Neuron (in vitro differentiated cells): ENCODE results near the gene PFKFB2.

ENCODE experiments used
- H2AFZ ChIP-seq: one replicate; pipeline ENCODE4 v1.6.1; 2013; ENCODE audit warnings: low read depth, mild to moderate bottlenecking, inconsistent platforms, low read length, moderate library complexity
- H3K27me3 ChIP-seq: one replicate; pipeline ENCODE4 v1.6.1; 2013; ENCODE audit warnings: low read length; ENCODE audit not compliant: insufficient read depth
- H3K36me3 ChIP-seq: one replicate; pipeline ENCODE4 v1.6.1; 2013; ENCODE audit warnings: low read length; ENCODE audit not compliant: insufficient read depth
- H3K4me1 ChIP-seq: one replicate; pipeline ENCODE4 v1.6.1; 2013; ENCODE audit warnings: low read length; ENCODE audit not compliant: insufficient read depth
- H3K4me3 ChIP-seq: 2 replicates; pipeline ENCODE4 v1.5.1; 2013; ENCODE audit warnings: mild to moderate bottlenecking, low read length, moderate library complexity
- H3K9me3 ChIP-seq: one replicate; pipeline ENCODE4 v1.6.1; 2013; ENCODE audit warnings: low read length

PFKFB2 gene

GRCh38 chr1:207081806-207082205, 28.7 kb downstream of the PFKFB2 start:
- H3K27me3 ChIP-seq, result no peaks in the 10 kb centered on the region
- H2AFZ ChIP-seq, result no peak overlapping the region
- H3K36me3 ChIP-seq, result no peaks in the 10 kb centered on the region
- H3K4me3 ChIP-seq, result no peak overlapping the region
- H3K9me3 ChIP-seq, result no peaks in the 10 kb centered on the region
- no peaks in the 10 kb centered on the region for H3K4me1 ChIP-seq

GRCh38 chr1:207084232-207084631, 31.2 kb downstream of the PFKFB2 start:
- H3K36me3 ChIP-seq, result no peaks in the 10 kb centered on the region
- no peak overlapping the region for H2AFZ ChIP-seq
- H3K4me1 ChIP-seq, result no peaks in the 10 kb centered on the region
- H3K9me3 ChIP-seq, result no peaks in the 10 kb centered on the region
- H3K27me3 ChIP-seq, result peaks cover 5% of the 10 kb centered on the region
- no peak overlapping the region for H3K4me3 ChIP-seq

- Histone ChIP-seq H3K9me3 (no peaks in the 10 kb centered on the region), H3K27me3 (peaks cover 5% of the 10 kb centered on the region), H2AFZ (no peak overlapping the region), H3K4me1 (no peaks in the 10 kb centered on the region), H3K36me3 (no peaks in the 10 kb centered on the region), H3K4me3 (no peak overlapping the region)
Observed at GRCh38 chr1:207084701-207085180, 31.7 kb downstream of the PFKFB2 start.

GRCh38 chr1:207085887-207086286, 32.8 kb downstream of the PFKFB2 start:
- Histone ChIP-seq H3K4me3 (no peak overlapping the region), H2AFZ (no peak overlapping the region), H3K4me1 (no peaks in the 10 kb centered on the region), H3K9me3 (no peaks in the 10 kb centered on the region), H3K36me3 (no peaks in the 10 kb centered on the region), H3K27me3 (peaks cover 5% of the 10 kb centered on the region)

GRCh38 chr1:207088161-207088560, 35.1 kb downstream of the PFKFB2 start:
- Histone ChIP-seq H2AFZ (no peak overlapping the region), H3K27me3 (peaks cover 9% of the 10 kb centered on the region), H3K4me3 (no peak overlapping the region), H3K9me3 (no peaks in the 10 kb centered on the region), H3K4me1 (no peaks in the 10 kb centered on the region), H3K36me3 (no peaks in the 10 kb centered on the region)

GRCh38 chr1:207088701-207089626, 35.9 kb downstream of the PFKFB2 start, which contains the start of gene C4BPB:
C4BPB (plus strand) TSS chr1:207088860; CDS start chr1:207089532, 672 bp downstream.
- H3K4me3 ChIP-seq, result no peak within 1 kb of the TSS
- H3K9me3 ChIP-seq, result no peaks in the 10 kb centered on the region

GRCh38 chr1:207089627-207090355, 36.7 kb downstream of the PFKFB2 start:
- H3K9me3 ChIP-seq, result no peaks in the 10 kb centered on the region
- no peak overlapping the region for H2AFZ ChIP-seq
- H3K4me3 ChIP-seq, result no peak overlapping the region
- H3K36me3 ChIP-seq, result no peaks in the 10 kb centered on the region
- H3K27me3 ChIP-seq, result peaks cover 9% of the 10 kb centered on the region
- no peaks in the 10 kb centered on the region for H3K4me1 ChIP-seq

More at GRCh38 chr1:207088701-207089626, 35.9 kb downstream of the PFKFB2 start, which contains the start of gene C4BPB:
- Histone ChIP-seq H2AFZ (no peak within 1 kb of the TSS), H3K36me3 (no peaks in the 10 kb centered on the region), H3K27me3 (peaks cover 9% of the 10 kb centered on the region), H3K4me1 (no peaks in the 10 kb centered on the region)

GRCh38 chr1:207091200-207091908, 38.3 kb downstream of the PFKFB2 start:
- Histone ChIP-seq H3K4me3 (no peak overlapping the region), H3K27me3 (peaks cover 9% of the 10 kb centered on the region), H3K9me3 (no peaks in the 10 kb centered on the region), H2AFZ (no peak overlapping the region), H3K4me1 (no peaks in the 10 kb centered on the region), H3K36me3 (no peaks in the 10 kb centered on the region)

- Histone ChIP-seq H2AFZ (no peak overlapping the region), H3K36me3 (no peaks in the 10 kb centered on the region), H3K27me3 (peaks cover 4% of the 10 kb centered on the region), H3K9me3 (no peaks in the 10 kb centered on the region), H3K4me1 (no peaks in the 10 kb centered on the region), H3K4me3 (no peak overlapping the region)
Observed at GRCh38 chr1:207093944-207094343, 40.9 kb downstream of the PFKFB2 start.

GRCh38 chr1:207097871-207098324, 44.8 kb downstream of the PFKFB2 start:
- no peaks in the 10 kb centered on the region for H3K4me1 ChIP-seq
- H2AFZ ChIP-seq, result no peak overlapping the region
- peaks cover 3% of the 10 kb centered on the region for H3K9me3 ChIP-seq
- no peaks in the 10 kb centered on the region for H3K36me3 ChIP-seq
- H3K4me3 ChIP-seq, result no peak overlapping the region
- peaks cover 4% of the 10 kb centered on the region for H3K27me3 ChIP-seq

- H3K4me1 ChIP-seq, result no peaks in the 10 kb centered on the region
- H3K27me3 ChIP-seq, result peaks cover 7% of the 10 kb centered on the region
- no peak overlapping the region for H3K4me3 ChIP-seq
- H3K36me3 ChIP-seq, result no peaks in the 10 kb centered on the region
- no peak overlapping the region for H2AFZ ChIP-seq
- H3K9me3 ChIP-seq, result peaks cover 3% of the 10 kb centered on the region
Observed at GRCh38 chr1:207101720-207102119, 48.6 kb downstream of the PFKFB2 start.

GRCh38 chr1:207102146-207102545, 49.1 kb downstream of the PFKFB2 start:
- Histone ChIP-seq H3K9me3 (peaks cover 3% of the 10 kb centered on the region), H2AFZ (no peak overlapping the region), H3K36me3 (no peaks in the 10 kb centered on the region), H3K27me3 (peaks cover 7% of the 10 kb centered on the region), H3K4me1 (no peaks in the 10 kb centered on the region), H3K4me3 (no peak overlapping the region)
